Left renal pelvis (tissue), 4 donors: ENCODE results near the gene ATP6V1F. TPM values are rescaled to one million over a fixed set of nuclear protein-coding genes. Genes with fewer than 3 reads are reported as not detected.

ENCODE experiments used
- DNase-seq, 4 donors: peaks; one replicate each; pipeline ENCODE4 v3.0.0-alpha.2; 2013; ENCODE audit warnings: low read depth in 4 of 4, low spot score in 3 of 4
- polyA plus RNA-seq, 4 donors: library from polyadenylated mRNA; unstranded; fragments of 120-200 nt; gene quantifications; one replicate each; pipeline ENCODE4 v1.2.1, GENCODE V29; 2013; ENCODE audit not compliant: insufficient read length in 4 of 4

Gene ATP6V1F
- polyA plus RNA-seq = 100 to 1,000 TPM in 3 of 4 donors, 10 to 100 TPM in 1; 96.7 to 235 (median 212) TPM

DNA sequence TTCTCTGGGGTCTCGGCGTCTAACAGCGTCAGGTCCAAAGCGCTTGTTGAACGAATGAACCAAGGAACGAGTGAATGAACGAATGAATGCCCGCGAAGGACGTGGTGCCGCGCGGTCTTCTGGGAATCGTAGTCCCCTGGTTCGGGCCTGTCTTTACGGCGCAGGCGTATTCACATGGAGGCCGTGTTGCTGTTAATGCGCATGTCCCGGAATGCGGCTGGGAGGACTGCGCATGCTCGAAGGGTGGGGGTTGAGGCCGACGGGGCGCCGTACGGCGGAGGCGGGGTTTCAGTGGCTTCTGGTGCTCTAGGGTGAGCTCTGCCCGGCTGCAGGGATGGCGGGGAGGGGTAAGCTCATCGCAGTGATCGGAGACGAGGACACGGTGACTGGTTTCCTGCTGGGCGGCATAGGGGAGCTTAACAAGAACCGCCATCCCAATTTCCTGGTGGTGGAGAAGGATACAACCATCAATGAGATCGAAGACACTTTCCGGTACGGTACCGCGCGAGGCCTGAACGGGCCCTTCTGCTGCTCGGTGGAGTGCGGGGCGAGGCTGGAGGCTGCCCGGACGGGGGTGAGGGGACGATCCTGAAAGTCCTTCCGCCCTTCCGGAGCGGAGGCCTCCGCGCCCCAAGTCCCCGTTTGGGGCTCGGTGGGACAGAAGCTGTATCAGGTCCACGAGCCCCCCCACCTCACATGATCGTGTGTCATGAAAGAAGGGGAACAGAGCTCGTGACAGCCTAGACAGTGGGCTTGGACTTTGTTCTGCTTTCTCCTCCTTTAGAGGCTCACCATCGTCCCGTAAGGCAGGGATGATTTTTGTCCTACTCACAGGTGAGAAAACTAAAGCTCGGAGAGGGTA, at the start of gene ATP6V1F:
TSS of gene ATP6V1F (plus strand) at position 286 of the 862 bp plus-strand sequence. CDS start at position 335, 49 bp downstream.
- peak; percentile 95 to 97 (median 95) for DNase-seq

DNA sequence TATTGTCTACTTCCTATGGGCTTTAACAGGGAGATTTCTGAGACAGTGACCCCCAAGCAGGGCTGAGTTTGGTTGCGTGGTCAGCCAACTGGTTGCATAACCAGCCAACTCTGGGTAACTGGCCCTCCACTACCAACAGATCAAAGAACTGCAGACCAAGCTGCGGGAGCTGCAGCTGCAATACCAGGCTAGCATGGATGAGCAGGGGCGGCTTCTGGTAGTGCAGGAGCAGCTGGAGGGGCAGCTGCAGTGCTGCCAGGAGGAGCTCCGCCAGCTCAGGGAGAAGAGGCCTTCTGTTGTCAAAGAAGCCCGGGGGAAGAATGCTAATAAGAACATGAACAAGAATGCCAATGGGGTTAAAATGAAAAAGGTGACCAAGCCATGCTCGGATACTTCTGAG, 48.2 kb upstream of the ATP6V1F start:
- DNase-seq = no peak

- DNase-seq = no peak
These were observed 47.2 kb upstream of the ATP6V1F start for GRCh38 chr7:128815289-128815942.

DNA sequence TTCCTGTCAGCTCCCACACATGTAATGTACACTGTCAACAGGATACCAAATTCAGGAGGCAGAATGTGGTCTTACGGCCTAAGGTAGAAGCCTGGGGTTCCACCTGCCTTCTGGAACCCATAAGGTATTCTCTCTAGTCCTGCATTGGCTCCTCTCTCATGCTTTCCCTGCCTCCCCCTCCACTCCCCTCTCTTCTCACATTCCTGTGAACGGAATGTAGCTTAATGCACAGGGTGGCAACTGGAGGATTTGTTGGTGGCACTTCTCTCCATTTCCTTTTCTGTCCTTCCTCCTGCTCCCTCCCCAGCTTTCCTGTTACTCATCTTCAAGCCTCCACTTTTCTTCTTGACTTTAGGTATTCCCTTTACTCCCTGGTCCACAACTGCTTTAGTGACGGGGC, 44.0 kb upstream of the ATP6V1F start:
- DNase-seq = no peak

DNA sequence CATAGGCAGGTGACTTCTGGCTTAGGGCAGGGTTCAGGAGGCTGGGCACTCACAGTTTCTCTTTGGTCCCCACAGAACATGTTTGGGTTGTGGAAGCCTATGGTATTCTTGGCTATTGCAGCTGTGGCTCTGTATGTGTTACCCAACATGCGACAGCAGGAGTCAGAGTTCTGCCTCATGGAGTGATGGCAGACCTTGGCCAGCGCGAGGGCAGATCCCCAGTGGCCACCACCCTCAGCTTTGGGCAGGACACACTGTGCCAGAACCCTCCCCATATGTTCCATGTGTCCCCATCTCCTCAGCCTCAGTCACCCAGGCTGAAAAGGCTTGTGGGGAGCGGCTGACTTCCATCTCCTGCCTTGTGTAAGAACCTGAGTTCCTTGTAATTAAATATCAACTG, 40.9 kb upstream of the ATP6V1F start:
- no peak for DNase-seq

DNA sequence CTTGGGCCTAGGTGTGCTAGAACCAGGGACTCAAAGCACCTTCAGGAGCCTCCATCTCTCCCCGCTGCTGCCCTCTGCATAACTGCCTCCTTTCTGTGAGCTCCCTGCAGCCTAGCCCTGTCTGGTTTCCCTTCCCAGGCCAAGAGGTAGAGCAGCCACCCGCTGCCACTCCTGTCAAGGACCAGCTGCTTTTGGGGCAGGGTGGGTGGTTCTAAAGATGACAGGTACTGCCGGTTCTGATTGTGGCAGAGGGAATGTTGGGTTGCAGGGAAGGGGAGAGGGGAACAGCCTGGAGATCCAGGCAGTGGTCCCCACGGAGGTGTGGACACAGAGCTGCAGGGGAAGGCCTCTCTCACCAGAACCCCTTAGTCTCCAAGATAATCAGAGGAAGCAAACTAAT, 36.1 kb upstream of the ATP6V1F start:
- DNase-seq = no peak

DNA sequence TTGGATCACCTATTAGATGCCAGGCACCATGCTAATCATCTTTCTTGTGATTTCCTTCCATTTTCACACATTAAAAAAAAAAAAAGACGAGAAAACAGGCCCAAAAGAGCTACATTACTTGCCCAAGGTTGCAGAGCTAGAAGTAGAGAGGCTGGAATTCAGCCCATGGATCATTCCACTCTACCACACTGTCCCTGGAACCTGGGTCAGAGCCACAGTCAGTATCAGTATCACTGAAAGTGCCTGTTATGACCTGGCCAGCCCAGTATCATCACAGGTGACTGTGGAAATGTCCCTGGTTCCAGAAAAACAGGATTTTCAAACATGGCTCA, 35.8 kb upstream of the ATP6V1F start:
- no peak for DNase-seq

DNA sequence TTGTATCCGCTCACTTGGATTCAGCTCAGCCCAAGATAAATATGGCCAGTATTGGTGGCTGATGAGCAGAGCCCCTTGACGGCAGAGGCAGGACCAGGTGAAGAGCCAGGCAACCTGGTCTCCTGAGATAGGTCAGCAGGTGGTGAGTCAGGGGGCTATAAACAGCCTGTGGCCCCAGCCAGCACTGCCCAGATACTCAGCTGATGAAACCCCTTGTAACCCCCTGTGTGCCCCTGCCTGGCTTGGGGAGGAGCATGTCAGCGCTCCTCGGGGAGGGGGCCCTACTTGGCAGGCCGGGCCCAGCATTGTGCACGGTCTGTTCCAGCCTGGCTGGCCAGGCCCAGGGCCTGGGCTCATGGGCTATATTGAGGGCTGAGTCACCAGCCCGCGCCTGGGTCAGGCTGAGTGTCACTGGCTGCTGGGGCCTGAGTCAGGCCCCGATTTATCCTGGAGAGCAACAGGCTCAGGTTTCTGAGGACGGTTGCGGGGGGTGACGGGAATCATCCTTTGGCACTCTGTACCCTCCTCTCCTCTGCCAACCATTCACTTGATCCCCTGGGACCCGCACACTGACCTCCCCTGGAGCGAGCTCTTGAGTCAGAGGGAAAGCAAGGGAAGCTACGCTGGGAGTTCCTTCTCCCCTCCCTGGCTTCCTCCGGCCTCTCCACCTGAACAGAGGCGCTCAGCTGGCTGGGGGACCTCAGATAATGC, 35.3 kb upstream of the ATP6V1F start:
- DNase-seq = no peak

- DNase-seq = no peak
These were observed 34.5 kb upstream of the ATP6V1F start for GRCh38 chr7:128827971-128828711.

GRCh38 chr7:128829391-128830166, 33.1 kb upstream of the ATP6V1F start:
- no peak for DNase-seq

DNA sequence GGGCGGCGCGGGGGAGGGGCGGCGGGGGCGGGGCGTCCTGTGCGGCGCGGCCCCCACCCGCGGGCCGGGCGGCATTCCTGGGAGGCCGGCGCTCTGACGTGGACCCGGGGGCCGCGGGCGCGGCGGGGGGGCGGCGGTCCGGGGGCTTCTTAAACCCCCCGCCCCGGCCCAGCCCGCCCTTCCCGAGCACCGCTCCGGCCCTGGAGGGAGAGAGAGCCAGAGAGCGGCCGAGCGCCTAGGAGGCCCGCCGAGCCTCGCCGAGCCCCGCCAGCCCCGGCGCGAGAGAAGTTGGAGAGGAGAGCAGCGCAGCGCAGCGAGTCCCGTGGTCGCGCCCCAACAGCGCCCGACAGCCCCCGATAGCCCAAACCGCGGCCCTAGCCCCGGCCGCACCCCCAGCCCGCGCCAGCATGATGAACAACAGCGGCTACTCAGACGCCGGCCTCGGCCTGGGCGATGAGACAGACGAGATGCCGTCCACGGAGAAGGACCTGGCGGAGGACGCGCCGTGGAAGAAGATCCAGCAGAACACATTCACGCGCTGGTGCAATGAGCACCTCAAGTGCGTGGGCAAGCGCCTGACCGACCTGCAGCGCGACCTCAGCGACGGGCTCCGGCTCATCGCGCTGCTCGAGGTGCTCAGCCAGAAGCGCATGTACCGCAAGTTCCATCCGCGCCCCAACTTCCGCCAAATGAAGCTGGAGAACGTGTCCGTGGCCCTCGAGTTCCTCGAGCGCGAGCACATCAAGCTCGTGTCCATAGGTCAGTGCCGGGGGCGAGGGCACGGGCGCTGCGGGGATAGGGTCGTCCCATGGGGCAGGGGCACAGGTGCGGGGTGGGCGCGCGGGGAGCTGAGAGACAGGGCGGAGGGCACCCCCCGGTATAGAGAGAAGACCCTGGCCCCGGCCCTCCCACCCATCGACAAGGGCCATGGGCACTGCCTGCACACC, 32.2 kb upstream of the ATP6V1F start, which contains the start of gene FLNC:
TSS of gene FLNC (plus strand) at position 176 of the 947 bp plus-strand sequence. CDS start at position 408, 232 bp downstream.
- peak in 1 of 4 donors; percentile 38 for DNase-seq

- DNase-seq = peak in 1 of 4 donors; percentile 24
These were observed 31.3 kb upstream of the ATP6V1F start for GRCh38 chr7:128831178-128831993.

GRCh38 chr7:128831994-128832879, 30.4 kb upstream of the ATP6V1F start:
- no peak for DNase-seq

GRCh38 chr7:128832880-128833147, 29.8 kb upstream of the ATP6V1F start:
- no peak for DNase-seq

DNA sequence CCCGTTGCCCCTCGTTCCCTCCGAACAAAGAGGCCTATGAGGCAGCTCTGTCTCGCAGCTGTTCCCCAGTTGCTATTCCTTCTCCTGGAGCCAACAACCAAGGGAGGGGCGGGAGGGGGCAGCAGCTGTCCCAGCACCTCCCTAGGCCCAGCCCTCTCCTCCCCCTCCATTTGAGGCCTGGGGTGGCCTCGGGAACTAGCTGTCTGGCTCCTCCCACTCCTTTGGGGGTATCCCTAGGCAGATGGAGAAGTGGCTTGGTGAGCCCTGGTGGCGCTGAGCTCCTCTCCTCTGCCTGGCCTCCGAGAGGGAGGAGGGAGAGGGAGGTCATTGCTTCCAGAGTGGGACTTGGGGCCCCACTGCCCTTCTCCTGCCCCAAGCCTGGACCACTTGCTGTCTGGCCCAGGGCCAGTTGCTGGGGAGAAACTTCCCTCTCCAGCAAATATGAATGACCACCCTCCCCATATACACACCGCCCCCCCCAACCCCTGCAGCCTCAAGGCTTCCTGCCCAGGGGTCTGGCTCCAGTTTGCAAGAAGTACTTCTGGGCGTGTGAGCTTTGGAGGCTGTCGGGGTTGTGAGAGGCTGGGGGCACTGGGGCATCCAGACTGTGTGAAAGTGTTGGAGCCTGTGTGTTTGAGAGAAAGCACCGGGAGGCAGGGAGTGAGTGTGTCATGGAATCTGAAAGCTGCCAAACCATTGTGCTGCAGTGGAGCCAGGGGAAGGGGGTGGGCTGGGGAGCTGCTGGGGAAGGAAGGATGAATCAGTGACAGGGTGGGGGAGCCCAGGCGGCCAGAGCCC, 29.3 kb upstream of the ATP6V1F start:
- DNase-seq = peak in 2 of 4 donors; percentile 16 to 58

- DNase-seq = no peak
These were observed 28.7 kb upstream of the ATP6V1F start for GRCh38 chr7:128833946-128834325.
